ENCODE measurements around the gene PTPN14.

Gene PTPN14

DNA sequence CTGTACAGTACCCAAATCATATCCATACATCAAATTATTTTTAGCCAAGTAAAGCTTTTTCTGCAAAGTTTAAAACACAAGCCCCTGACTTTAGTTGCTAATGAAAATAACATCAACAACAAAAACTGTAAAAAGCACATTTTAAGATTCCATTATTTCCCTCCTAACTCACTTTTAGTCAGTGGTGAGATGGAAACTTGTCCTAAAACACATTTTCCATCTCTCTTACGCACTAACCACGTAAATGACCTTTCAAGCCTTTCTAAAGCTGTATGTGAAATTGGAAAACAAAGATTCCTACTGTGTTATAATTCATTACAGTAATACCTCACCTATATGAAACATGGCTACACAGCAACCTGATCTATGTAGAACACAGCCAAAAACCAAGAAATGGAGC, 77.5 kb downstream of the PTPN14 start:
- DNase-seq: no peak

DNA sequence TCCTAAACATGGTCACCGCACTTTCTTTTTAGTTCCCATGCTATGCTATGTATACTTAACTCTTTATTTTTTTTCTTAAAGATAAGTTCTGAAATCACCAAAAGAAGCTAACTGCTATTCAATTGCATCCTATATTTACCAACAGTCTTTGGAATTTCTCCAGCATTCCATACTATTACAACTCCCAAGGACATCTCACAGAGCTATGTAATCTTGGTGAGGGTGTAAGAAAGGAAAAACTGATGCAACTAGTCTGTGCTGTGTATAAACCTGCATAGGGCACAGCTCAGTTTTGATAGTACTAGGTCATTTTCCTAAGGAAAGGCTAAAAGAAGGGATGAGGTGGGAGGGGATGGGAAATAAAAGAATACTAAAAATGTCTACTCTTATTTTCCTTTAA, 78.0 kb downstream of the PTPN14 start:
- DNase-seq: no peak

DNA sequence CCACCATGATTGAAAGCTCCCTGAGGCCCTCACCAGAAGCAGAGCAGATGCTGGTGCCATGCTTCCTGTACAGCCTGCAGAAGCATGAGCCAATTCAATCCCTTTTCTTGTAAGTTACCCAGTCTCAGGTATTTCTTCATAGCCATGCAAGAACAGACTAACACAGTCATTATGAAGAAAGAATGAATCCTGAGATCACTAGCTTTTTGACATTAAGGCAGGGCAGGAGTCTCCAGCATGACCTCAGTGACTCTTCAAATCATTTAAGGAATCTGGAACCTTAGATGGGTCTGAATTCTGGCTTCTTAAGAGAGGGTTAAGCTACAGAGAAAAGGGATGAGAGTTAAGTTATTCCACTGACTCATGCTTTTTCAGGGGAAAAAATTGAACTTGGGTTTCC, 79.0 kb downstream of the PTPN14 start:
- no peak for DNase-seq

DNA sequence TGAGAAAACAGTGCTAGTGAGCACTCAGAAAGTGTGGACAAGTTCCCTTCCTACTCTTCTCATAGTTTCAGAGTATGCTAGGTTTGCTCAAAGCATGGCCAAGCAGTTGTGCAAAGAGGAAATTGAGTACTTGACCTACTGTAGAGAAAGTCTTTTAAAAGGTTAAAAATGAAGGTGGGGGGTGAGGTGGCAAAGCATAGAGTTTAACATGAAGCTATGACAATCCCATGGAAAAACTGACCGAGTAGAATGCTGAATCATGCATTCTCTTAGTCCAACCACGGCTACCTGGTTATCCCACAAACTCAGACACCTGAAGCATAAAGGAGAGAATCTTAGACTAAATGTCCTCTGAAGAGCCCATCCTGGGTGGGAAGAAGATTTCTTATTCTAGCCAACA, 79.9 kb downstream of the PTPN14 start:
- DNase-seq: no peak

DNA sequence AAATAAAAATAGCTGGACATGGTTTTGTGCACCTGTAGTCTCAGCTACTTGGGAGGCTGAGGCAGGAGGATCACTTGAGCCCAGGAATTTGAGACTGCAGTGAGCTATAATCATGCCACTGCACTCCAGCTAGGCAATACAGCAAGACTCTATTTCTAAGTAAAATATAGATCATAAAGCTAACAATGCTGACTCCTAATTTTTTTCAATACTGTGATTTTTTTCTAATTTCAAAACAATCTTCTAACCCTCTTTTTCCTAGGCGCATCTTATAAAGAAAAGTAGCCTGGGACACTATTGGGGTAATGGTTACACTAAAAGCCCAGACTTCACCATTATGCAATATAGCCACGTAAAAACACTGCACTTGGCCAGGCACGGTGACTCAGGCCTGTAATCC, 81.3 kb downstream of the PTPN14 start:
- DNase-seq: no peak

DNA sequence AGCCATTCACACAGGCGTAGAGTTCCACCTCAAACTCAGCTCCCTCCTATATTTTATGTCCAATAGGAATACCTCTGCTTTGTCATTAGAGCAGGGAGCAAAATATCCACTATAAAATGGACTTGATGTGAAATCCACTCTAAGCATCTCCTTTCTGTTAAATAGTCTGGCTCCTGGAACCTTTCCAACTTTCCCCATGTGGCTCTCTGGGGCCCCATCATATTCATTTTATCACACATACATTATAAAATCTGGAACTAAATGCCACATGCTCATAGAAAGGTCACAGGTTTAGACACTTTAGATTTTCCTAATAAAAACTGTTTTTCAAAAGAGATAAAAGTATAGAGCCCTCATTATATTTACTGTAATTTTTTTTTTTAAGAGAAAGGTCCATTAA, 82.1 kb downstream of the PTPN14 start:
- DNase-seq: no peak

DNA sequence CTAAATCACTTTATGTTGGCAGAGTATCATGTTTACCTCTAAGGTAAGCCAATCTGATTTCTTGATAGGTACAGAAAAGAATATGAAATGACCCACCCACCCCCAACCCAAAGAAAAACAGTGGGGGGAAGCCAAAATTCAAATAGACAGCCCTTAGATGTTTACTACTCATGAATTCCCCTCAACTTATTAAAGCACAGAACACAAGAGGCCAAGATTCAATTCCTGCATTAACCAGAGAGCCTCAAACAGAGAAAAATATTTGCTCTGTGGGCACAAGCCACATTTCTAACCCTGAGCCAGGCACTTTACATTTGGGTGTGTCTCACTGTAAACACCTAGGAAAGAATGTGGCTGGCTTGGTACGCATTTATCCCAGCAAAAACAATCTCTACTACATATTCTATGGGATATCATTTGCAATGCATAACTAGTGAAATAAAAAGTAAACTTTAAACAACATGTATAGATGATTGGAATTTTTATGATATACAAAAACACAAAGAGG, 84.3 kb downstream of the PTPN14 start:
- no peak for DNase-seq

DNA sequence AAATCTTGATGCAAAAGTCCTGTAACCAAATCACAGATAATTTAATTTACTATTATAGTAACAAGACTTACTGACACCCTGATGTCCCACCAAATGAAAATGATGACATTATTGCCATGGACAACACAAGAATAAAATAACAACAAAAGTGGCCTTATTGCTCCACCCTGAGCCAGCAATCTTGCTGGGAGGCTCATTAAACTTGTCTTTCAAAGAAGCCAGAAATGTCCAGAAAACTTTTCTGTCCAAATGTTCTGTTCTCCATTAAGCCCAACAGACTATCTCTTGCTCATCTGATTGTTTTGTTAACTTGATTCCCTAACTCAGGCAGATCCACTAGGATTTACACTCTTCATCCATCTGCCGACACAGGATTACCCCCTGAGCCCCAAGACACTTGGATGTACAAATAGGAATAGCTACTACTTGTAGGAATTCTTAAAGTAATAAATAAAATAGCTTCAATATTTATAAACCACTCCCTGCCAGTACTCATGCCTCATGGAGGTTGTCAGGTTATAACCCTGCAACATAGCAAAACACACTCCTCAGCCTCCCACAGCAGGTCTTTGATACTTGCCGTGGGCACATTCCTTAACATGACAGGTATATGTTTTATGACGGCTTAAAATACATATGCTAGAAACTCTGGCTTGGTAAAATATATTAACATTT, 84.9 kb downstream of the PTPN14 start:
- no peak for DNase-seq

DNA sequence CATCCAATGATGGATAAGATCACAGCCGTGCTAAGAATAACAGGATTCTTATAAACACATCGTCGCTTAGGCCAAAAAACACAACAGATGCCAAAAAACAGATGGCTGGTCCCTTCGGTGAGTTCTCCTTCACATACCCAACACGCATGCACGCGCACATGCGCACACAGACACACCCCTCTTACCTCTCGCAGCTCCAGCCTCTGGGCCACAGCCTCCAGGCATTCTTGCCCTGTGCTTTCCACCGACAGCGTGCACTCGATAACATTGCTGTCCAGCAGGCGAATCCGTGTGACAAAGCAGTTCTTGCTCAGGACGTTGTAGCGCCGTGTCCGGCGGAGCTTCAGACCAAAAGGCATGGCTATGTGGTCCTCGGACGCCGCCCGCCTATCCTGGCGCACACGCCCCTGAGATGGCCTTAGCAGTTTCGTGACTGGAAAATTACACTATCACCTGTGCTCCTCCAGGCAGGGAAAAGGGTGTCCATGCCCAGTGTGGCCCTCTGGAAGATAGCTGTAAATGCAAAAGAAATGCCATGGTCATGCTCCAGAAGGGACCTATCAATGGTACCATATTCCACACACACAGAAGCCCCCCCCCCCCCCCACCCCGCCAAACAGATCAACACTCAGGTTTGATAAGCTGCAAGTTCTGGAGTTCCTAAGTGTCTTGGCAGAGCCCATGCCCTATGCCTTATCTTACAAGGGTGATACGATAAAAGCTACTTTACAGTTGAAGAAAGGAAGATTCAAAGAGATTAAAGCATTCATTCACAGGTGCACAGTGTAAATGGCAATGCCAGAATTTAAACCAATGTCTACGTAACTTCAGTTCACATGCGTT, 86.7 kb downstream of the PTPN14 start:
- no peak for DNase-seq

DNA sequence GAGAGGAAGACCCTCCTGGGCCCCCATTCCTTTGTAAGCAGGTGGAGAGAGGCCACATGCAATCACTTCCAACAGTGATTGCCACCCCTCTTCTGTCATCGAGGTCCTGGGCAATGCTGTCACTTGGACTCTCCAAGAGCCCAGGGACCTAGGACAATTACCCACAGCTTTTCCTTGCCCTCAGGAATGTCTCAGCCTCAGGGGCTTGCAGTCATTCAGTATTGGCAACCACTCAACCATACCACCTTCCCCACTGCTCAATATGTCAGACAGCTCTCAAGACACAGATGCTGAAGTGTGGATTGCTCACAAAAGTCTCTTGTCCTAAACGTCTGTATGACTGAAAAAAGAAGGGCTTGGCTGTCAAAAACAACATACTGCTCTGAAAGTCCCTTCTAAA, 87.8 kb downstream of the PTPN14 start:
- no peak for DNase-seq

DNA sequence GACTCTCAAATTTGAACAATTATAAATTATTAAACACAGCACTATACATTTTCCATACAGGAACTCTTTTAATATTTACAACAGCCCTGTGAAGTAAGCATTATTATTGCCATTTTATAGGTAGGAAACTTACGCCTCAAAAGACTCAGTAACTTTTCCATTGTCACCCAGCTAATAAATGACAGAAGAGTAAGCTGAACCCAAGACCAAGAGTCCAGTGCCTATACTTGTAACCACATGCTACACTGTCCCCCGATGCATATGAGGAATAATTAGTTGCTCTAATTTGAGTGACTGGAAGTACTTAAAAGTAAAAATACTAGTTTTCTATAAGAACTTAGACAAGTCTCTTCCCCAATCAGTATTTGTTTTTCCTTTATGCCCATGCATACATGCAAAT, 88.5 kb downstream of the PTPN14 start:
- no peak for DNase-seq

DNA sequence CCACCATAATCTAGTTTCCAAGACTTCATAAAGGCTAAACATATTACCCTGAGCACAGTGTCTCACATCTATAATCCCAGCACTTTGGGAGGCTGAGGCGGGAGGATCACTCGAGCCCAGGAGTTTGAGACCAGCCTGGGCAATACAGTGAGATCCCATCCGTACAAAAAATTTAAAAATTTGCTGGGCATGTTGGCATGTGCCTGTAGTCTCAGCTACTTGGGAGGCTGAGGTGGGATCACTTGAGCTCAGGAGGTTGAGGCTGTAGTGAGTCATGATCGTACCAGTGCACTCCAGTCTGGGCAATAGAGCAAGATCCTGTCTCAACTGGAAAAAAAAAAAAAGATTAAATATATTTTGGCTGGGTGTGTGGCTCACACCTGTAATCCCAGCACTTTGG, 90.1 kb downstream of the PTPN14 start:
- DNase-seq: no peak

DNA sequence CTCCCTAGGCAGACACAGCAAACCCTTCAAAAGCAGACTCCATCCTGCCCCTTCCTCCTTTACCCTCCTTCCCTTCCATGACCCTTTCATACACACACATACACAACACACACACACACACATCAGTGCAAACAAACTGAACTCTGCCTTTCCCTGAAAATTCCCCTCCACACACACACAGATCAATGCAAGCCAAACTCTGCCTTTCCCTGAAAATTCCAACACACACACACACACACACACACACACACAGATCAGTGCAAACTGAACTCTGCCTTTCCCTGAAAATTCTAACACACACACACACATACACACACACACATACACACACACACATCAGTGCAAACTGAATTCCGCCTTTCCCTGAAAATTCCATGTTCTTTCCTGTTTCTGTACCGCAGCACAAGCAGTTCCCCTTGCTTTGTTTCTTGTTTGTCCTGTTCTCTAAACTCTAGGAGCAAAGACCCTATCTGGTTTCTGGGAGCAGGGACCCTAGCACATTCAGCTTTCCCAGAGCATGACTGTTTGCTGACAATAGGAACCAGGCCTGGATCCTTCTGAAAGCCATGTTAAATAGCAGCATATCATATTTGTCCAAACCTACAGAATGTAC, 91.0 kb downstream of the PTPN14 start:
- no peak for DNase-seq

DNA sequence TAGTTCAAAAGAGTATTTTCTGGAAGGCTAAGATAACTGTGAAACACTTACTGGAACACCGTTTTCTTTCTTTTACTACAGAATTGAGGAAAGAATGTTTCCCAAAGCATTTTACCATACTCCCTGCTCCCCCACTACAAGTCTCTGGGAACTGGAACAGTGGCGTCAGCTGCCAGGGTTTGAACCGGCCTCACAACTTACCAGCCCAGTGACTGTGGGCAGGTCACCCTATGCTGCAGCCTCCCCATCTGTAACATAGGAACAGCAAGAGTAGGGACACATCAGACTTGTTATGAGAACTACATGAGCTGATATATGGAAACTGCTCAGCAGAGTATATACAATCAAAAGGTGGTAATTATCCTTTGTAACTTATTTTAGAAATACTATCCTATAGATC, 91.5 kb downstream of the PTPN14 start:
- DNase-seq: no peak

DNA sequence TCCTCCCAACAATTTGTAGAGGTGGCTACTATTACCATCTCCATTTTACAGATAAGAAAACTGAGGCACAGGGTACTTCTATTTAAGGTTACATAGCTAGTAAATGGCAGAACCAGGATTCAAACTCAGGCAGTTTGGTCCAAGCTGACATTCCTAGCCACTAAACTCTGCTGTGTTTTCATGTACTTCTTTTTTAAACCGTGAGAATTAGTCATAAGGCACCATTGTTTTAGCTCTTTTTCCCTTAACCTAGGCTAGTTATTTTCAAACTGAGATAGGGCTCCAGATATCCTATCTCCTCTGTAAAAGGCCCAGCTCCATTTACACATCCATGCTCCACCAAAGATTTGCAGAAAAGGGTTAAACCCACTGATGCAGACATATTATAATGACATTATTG, 92.9 kb downstream of the PTPN14 start:
- DNase-seq: no peak

DNA sequence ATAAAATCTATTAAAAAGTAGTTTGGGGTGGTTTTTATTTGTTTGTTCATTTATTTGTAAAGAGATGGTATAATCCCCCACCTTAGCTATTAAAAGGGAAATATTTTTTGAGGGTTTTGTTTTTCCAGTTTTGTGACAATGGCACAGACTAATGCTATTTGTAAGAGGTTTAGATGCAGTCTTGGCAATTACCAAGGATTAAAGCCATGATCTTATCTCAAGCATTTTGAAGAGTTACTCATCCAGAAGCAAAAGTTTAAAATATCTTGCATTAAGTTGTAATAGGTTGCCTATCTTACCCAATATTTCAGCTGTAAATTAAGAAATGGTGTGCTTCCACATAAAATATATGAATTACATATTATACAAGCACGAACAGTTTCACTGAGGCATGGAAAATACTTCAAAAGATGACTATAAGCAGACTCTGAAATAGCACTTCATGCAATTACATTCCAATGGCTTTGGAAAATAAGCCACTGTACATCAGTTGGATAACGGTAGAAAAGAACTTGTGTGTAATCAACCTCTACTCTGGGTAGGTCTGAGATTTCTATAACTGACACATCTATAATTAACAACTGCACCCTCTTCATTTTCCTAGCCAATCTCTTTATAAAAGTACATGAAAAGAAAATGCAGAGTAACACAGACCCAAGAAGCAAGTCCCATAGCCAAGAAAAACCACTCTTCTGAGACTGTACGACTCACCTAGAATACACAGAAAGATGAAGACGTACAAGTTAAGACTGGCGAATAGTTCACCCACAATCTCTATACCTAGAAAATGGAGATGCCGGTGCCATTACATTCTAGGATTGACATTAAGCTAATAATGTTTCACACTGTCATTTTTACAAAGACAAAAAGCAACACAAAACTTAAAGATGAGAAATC, 95.2 kb downstream of the PTPN14 start:
- DNase-seq: no peak

DNA sequence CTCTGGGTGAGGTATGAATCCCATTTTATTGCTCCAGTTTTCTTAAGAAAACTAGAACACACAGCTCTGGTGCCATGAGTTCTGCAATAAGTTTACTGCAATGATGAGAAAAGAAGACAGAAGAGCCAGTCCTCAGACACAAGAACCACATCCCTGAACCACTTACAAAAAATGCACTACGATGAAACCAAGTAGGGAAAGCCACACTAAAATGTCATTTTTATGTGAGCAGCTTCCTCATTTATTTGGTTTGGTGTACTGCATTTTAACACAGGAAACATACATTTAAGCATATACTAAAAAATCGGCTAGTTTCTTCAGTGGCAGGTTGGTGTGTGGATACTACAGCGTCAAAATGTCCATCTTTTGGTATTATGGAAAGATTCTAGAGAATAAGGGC, 95.9 kb downstream of the PTPN14 start:
- DNase-seq: no peak

DNA sequence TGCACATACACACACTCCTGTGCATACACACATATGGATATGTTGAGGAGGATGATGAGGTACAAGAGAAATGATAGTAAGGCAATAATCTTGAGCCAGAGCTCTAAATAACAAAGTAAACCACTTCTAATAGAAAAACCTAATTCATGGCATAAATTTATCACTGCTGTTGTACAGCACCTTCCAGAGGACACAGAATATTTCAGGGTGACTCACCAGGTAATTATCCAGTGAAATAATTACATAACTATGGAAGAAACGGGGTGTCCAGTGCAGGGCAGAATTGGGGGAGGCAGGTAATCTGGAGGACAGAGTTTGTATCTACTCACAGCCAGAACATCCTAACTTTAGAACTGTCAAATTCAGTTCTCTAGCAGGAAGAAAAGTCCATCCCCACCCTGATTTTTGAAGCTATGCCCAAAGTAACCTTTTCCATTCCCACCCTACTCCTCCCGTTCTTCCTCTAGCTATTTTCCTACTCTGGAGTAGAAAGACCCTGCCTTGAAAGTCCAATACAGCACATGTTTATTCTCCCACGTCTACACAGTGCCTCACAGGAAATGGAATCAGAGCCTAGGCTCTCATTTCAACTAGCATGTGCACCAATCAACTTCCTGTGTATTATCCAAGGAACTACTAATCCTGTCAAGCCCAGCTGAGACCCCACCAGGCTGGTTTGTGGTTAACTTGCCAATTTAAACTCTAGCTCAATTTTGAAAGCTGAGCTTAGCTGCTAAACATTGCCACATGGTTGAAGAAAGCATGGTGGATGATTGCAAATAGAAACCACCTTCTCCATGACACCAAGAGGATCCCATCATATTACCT, 96.6 kb downstream of the PTPN14 start:
- no peak for DNase-seq

DNA sequence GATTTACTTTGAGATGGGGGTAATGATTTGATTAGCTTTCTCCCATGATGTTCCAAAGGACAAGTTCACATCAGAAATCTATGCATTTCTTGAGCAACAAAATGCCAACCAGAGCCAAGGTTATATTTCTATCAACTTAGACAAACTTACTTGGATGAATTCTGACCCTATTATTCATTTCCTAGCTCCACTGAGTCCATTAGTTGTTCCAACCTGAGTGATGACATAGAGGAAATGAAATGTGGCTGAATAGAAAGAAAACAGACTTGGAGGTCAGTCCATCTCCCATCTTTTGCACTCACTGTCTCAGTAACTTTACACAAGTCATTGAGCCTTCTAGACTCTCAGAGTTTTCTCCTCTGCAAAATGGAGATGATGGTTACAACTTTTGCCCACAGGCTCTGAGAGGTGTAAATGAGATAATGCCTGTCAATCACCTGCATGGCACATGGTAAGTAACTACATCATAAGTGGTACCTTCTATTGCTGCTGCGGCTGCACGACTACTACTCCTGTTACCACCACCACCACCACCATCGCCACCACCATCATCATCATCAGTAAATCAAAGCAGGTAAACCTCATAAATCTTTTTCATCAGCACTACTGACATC, 98.2 kb downstream of the PTPN14 start:
- DNase-seq: no peak

DNA sequence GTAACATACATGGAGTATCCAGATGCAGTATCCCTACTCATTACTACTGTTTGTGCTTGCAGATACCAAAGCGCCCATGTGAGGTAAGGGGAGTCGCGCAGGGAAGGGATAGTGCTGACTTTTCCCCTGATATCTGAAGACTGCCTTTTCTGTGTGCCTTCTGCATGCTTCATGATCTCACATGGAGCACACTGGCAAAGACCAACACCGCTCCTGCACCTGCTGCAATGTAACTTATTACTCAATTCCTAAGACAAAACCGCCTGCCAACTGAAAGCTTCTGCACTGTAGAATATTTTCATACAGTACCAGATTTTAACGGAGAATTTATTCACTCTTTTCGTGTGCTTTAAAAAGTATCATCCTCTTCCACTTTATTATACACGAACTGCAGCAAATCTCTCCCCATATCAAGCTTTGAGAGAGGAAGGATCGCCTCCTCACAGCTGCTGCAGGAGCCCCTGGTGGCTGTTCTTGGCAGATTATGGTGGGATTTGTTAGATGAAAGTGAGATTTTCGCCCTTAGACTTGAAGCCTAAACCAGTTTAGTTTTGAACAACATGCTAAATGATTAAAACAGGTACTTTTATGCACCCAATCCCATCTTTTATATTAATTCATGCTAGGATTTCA, 99.1 kb downstream of the PTPN14 start:
- no peak for DNase-seq

DNA sequence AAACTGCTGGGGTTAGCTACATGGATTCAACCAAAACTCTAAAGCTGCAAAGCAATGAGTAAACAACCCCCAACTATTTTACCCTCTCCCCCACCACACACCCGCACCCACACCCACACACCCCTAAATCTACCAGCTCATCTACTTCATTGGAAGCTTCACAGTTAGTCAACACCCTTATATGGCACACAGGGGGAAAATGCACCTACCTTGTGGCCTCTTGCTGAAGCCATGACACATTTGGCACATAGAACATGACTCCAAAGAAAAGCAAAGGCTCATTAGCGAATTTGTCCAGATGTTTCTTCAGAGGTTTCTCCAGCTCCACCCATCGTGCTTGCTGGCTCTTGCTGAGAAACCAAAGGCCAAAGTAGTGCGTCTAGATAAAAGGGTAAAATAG, 99.8 kb downstream of the PTPN14 start:
- DNase-seq: no peak

Measured in inflammatory macrophage treated with lipopolysaccharide for 4 hours (primary cell).